Neural cell (in vitro differentiated cells): ENCODE results near the gene MED13. TPM values are rescaled to one million over a fixed set of nuclear protein-coding genes. Genes with fewer than 3 reads are reported as not detected.

Experiments used
- H2AFZ ChIP-seq: fragments of 200-600, 300-800 bp; sonication (generic), shearing (Covaris generic); 2 replicates; pipeline ENCODE4 v1.6.0; 2014; ENCODE audit warnings: low read depth, mild to moderate bottlenecking, antibody characterized with exemption, low read length, moderate library complexity
- H3F3A ChIP-seq: fragments of 200-600 bp; shearing (Covaris generic); 2 replicates; pipeline ENCODE4 v1.6.1; 2016; ENCODE audit warnings: mild to moderate bottlenecking, moderate library complexity, mixed read lengths, antibody characterized with exemption, low read length; ENCODE audit not compliant: insufficient read depth, poor library complexity, severe bottlenecking
- H3K27ac ChIP-seq: fragments of 200-600, 300-800 bp; sonication (generic), shearing (Covaris generic); 2 replicates; pipeline ENCODE4 v1.5.1; 2014; ENCODE audit warnings: mild to moderate bottlenecking, low read length, moderate library complexity
- H3K27me3 ChIP-seq: fragments of 300-800, 200-600 bp; sonication (generic), shearing (Covaris generic); 2 replicates; pipeline ENCODE4 v1.6.0; 2014; ENCODE audit warnings: mild to moderate bottlenecking, low read depth, low read length, moderate library complexity; ENCODE audit not compliant: insufficient read depth
- H3K36me3 ChIP-seq: fragments of 300-800, 200-600 bp; sonication (generic), shearing (Covaris generic); 2 replicates; pipeline ENCODE4 v1.5.1; 2014; ENCODE audit warnings: mild to moderate bottlenecking, antibody characterized with exemption, low read length, moderate library complexity; ENCODE audit not compliant: insufficient read depth
- H3K4me2 ChIP-seq: fragments of 300-800, 200-600 bp; sonication (generic), shearing (Covaris generic); 2 replicates; pipeline ENCODE4 v1.6.0; 2014; ENCODE audit warnings: mild to moderate bottlenecking, low read length
- H3K4me3 ChIP-seq: fragments of 300-800, 200-600 bp; sonication (generic), shearing (Covaris generic); 2 replicates; pipeline ENCODE4 v1.5.1; 2014; ENCODE audit warnings: mild to moderate bottlenecking, low read length, moderate library complexity
- H3K79me2 ChIP-seq: fragments of 200-600 bp; shearing (Covaris generic); replicated peaks from 2 replicates; pipeline ENCODE4 v1.6.0; 2014; ENCODE audit warnings: mild to moderate bottlenecking, low read length, moderate library complexity; ENCODE audit not compliant: insufficient read depth
- H3K9ac ChIP-seq: fragments of 300-800, 200-600 bp; sonication (generic), shearing (Covaris generic); 2 replicates; pipeline ENCODE4 v1.6.1; 2016; ENCODE audit warnings: mild to moderate bottlenecking, low read length, mixed read lengths
- H3K9me2 ChIP-seq: fragments of 200-600 bp; shearing (Covaris generic); 2 replicates; pipeline ENCODE4 v1.6.1; 2016; ENCODE audit warnings: mild to moderate bottlenecking, low read length, mixed read lengths; ENCODE audit not compliant: insufficient read depth
- H3K9me3 ChIP-seq: fragments of 200-600, 300-800 bp; sonication (generic), shearing (Covaris generic); 2 replicates; pipeline ENCODE4 v1.6.1; 2016; ENCODE audit warnings: mild to moderate bottlenecking, mixed run types, low read length, moderate library complexity, mixed read lengths
- H4K20me1 ChIP-seq: fragments of 200-600 bp; shearing (Covaris generic); 2 replicates; pipeline ENCODE4 v1.6.1; 2016; ENCODE audit warnings: mild to moderate bottlenecking, mixed run types; ENCODE audit not compliant: insufficient read depth
- CTCF ChIP-seq: fragments of 450-650 bp; IDR thresholded peaks from 2 replicates; pipeline ENCODE4 v1.5.1; 2014; ENCODE audit warnings: antibody characterized with exemption, mild to moderate bottlenecking, moderate library complexity; ENCODE audit not compliant: poor library complexity, severe bottlenecking
- EP300 ChIP-seq: fragments of 450-650 bp; conservative IDR thresholded peaks from 2 replicates; pipeline ENCODE4 v1.6.1; 2014; ENCODE audit warnings: antibody characterized with exemption, mild to moderate bottlenecking, moderate library complexity; ENCODE audit not compliant: poor library complexity, severe bottlenecking
- EZH2 ChIP-seq: fragments of 200-600, 300-800 bp; shearing (Covaris generic), sonication (generic); IDR thresholded peaks from 2 replicates; pipeline ENCODE4 v1.6.1; 2014; ENCODE audit warnings: antibody characterized with exemption, low read length, borderline replicate concordance, mild to moderate bottlenecking; ENCODE audit not compliant: insufficient read depth, poor library complexity, severe bottlenecking
- MXI1 ChIP-seq: fragments of 450-650 bp; conservative IDR thresholded peaks from 2 replicates; pipeline ENCODE4 v1.6.1; 2014; ENCODE audit warnings: antibody characterized with exemption, mild to moderate bottlenecking; ENCODE audit not compliant: poor library complexity, severe bottlenecking
- POLR2AphosphoS5 ChIP-seq: IDR thresholded peaks from 2 replicates; pipeline ENCODE4 v1.6.1; 2012
- RAD21 ChIP-seq: fragments of 450-650 bp; conservative IDR thresholded peaks from 2 replicates; pipeline ENCODE4 v1.6.1; 2014; ENCODE audit warnings: antibody characterized with exemption, mild to moderate bottlenecking, moderate library complexity
- REST ChIP-seq: IDR thresholded peaks from 2 replicates; pipeline ENCODE4 v1.6.1; 2012; ENCODE audit warnings: borderline replicate concordance
- SMC3 ChIP-seq: fragments of 450-650 bp; conservative IDR thresholded peaks from 2 replicates; pipeline ENCODE4 v1.6.1; 2014; ENCODE audit warnings: antibody characterized with exemption, mild to moderate bottlenecking, moderate library complexity; ENCODE audit not compliant: poor library complexity
- TAF1 ChIP-seq: IDR thresholded peaks from 2 replicates; pipeline ENCODE4 v1.6.1; 2012; ENCODE audit warnings: low read depth
- polyA plus RNA-seq: library from polyadenylated mRNA; depleted of rRNA; stranded (reverse); fragments of >200 nt; gene quantifications from 2 replicates; pipeline ENCODE4 v1.2.3, GENCODE V29; 2014

The MED13 gene
- polyA plus RNA-seq, 1 donor from 2014 or later: 22.6 TPM

GRCh38 chr17:62098623-62099231, 33.6 kb upstream of the MED13 start:
- H3K27ac ChIP-seq: no peak overlapping the region
- no peaks in the 10 kb centered on the region for H3K9me3 ChIP-seq
- H3K79me2 ChIP-seq: no peaks in the 10 kb centered on the region
- H2AFZ ChIP-seq: no peak overlapping the region
- H3F3A ChIP-seq: no peaks in the 10 kb centered on the region
- H3K4me2 ChIP-seq: no peak overlapping the region
- no peaks in the 10 kb centered on the region for H3K9me2 ChIP-seq
- no peaks in the 10 kb centered on the region for H3K36me3 ChIP-seq
- H4K20me1 ChIP-seq: no peaks in the 10 kb centered on the region
- no peak for TF ChIP-seq EZH2
- H3K27me3 ChIP-seq: no peaks in the 10 kb centered on the region
- no peak overlapping the region for H3K9ac ChIP-seq
- H3K4me3 ChIP-seq: no peak overlapping the region

GRCh38 chr17:62096401-62096670, 31.3 kb upstream of the MED13 start:
- H2AFZ ChIP-seq: no peak overlapping the region

More at GRCh38 chr17:62096401-62096670, 31.3 kb upstream of the MED13 start:
- Histone ChIP-seq H3K79me2 (no peaks in the 10 kb centered on the region), H4K20me1 (no peaks in the 10 kb centered on the region), H3K27ac (no peak overlapping the region), H3K4me3 (no peak overlapping the region), H3K9me3 (no peaks in the 10 kb centered on the region), H3F3A (no peaks in the 10 kb centered on the region), H3K9ac (no peak overlapping the region), H3K4me2 (no peak overlapping the region), H3K36me3 (no peaks in the 10 kb centered on the region), H3K27me3 (no peaks in the 10 kb centered on the region), H3K9me2 (no peaks in the 10 kb centered on the region)
- TF ChIP-seq SMC3 (no peak), TAF1 (no peak), CTCF (no peak), EZH2 (no peak), RAD21 (no peak), EP300 (no peak), POLR2AphosphoS5 (no peak), MXI1 (no peak), REST (no peak)
